Spinal cord (tissue), 10 donors: Measurements from ENCODE around the gene ZNF865. TPM values are rescaled to one million over a fixed set of nuclear protein-coding genes. Genes with fewer than 3 reads are reported as not detected.

ENCODE experiments used
- DNase-seq, 6 donors: peaks; one replicate each; pipeline versions ENCODE4 v3.0.0 to v3.0.0-alpha.2; 2013 to 2015; ENCODE audit warnings: low spot score in 6 of 6, low read depth in 4 of 6
- H3K27ac ChIP-seq: one replicate; pipeline ENCODE4 v1.5.1; 2013; ENCODE audit warnings: low read depth, low read length, control low read depth
- H3K27me3 ChIP-seq: one replicate; pipeline ENCODE4 v1.6.1; 2013; ENCODE audit warnings: low read length; ENCODE audit not compliant: control insufficient read depth, insufficient read depth
- H3K36me3 ChIP-seq: one replicate; pipeline ENCODE4 v1.6.1; 2013; ENCODE audit warnings: low read length; ENCODE audit not compliant: control insufficient read depth, insufficient read depth
- H3K4me1 ChIP-seq: one replicate; pipeline ENCODE4 v1.6.1; 2013; ENCODE audit warnings: low read length; ENCODE audit not compliant: control insufficient read depth, insufficient read depth
- H3K4me3 ChIP-seq: one replicate; pipeline ENCODE4 v1.5.1; 2013; ENCODE audit warnings: low read depth, low read length, control low read depth
- H3K9me3 ChIP-seq: one replicate; pipeline ENCODE4 v1.6.1; 2013; ENCODE audit warnings: low read length; ENCODE audit not compliant: control insufficient read depth, insufficient read depth
- WGBS: methylation state at CpG from one replicate; pipeline ENCODE4 v1.1.5; 2013; ENCODE audit warnings: missing lambda C conversion rate; ENCODE audit not compliant: insufficient coverage; 5-methylcytosine and 5-hydroxymethylcytosine counted together
- polyA plus RNA-seq, 2 donors: library from polyadenylated mRNA; unstranded; fragments of 120-200 nt; gene quantifications; one replicate each; pipeline ENCODE4 v1.2.1, GENCODE V29; 2013; ENCODE audit not compliant: insufficient read length in 2 of 2
- total RNA-seq, 2 donors: library from RNA; depleted of rRNA in 1 of 2; stranded (reverse); fragments of 120-200 nt in 1 of 2; fragments of >200 nt in 1 of 2; gene quantifications; one replicate each; pipeline versions ENCODE4 v1.2.3 to v1.2.4, GENCODE V29; 2013 to 2014
- donor health status: healthy.

ZNF865 gene
- total and polyA plus RNA-seq, 4 donors = 1.4 to 15.4 (median 8.5) TPM

DNA sequence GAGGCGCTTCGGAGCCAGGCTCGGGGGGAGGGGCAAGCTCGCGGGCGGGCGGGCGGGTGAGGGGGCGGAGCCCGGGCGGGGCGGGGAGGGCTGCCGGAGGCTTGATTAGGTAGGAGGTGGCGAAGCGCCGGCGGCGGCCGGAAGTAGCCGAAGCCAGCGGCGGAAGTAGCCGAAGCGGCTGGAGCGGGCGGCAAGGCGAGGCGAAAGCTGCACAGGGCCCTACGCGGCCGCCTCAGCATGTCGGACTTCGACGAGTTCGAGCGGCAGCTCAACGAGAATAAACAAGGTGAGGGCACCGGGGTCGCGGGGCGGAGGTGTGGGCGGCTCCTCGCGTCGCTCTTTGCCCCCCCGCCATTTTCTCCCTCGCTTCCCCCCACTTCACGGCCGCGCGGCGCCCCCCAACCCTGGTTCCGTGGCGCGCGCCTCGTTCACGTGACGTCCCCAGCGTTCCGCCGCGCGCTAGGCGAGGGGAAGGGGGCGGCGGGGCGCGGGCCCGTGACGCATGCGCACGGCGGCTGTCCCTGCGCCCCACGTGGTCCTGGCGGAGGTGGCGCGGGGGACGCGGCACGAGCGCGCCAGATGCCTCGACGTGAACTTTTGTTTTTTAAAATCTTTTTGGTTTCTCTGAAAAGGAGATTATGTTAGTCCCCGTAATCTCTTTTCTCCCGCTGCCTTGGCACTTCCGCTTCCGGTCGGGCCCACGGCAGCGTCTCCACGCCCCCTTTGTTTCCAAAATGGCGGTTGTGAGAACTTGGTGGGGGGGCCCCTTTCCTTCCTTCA lies 49.6 kb downstream of the ZNF865 start, which contains the start of gene U2AF2:
TSS of gene U2AF2 (plus strand) at position 168 of the 780 bp plus-strand sequence. CDS start at position 238, 70 bp downstream.
- Histone ChIP-seq H3K9me3 (no peaks in the 10 kb centered on the region), H3K4me1 (peaks cover 38% of the 10 kb centered on the region), H3K4me3 (peak within 1 kb of the TSS; percentile 92), H3K36me3 (peaks cover 54% of the 10 kb centered on the region), H3K27ac (peak within 1 kb of the TSS; percentile 99), H3K27me3 (no peaks in the 10 kb centered on the region)
- WGBS = under 1% methylated on average over 89 of the region's 95 CpGs
- DNase-seq = peak in 5 of 6 donors; percentile 89 to 98 (median 92)

- H3K4me1 ChIP-seq = peaks cover 37% of the 10 kb centered on the region
- 0% methylated on average over 14 of the region's 19 CpGs for WGBS
These were observed 50.2 kb downstream of the ZNF865 start for GRCh38 chr19:55655648-55656040.

DNA sequence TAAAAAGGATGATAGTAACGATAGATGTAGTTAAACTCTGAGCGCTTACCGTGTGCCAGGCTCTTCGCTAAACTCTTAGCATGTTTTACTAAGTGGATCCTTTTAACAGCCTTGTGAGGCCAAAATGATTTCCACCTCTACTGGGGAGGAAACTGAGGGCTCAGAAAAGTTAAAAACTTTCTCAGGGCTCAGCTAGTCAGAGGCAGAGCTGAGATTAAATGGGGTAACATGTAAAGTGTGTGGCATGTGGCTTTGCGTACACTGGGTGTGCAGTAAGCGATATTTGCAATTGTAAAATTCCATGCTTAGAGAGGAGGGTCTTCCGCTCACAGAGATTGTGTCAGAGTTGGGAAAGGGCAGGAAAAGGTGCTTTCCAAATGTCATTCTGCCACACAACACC lies 51.1 kb downstream of the ZNF865 start:
- Histone ChIP-seq H3K9me3 (no peaks in the 10 kb centered on the region), H3K27me3 (no peaks in the 10 kb centered on the region), H3K4me3 (no peak overlapping the region), H3K36me3 (peaks cover 54% of the 10 kb centered on the region), H3K4me1 (peaks cover 37% of the 10 kb centered on the region), H3K27ac (no peak overlapping the region)
- DNase-seq = no peak
- WGBS = 64% methylated on average over 7 of the region's 7 CpGs

More at GRCh38 chr19:55655648-55656040, 50.2 kb downstream of the ZNF865 start:
- Histone ChIP-seq H3K27me3 (no peaks in the 10 kb centered on the region), H3K27ac (peak overlapping the region; percentile 99), H3K36me3 (peaks cover 54% of the 10 kb centered on the region), H3K4me3 (peak overlapping the region; percentile 92), H3K9me3 (no peaks in the 10 kb centered on the region)
- DNase-seq = no peak

- no peak for DNase-seq
- WGBS = 72% methylated on average over 18 of the region's 18 CpGs
- Histone ChIP-seq H3K36me3 (peaks cover 54% of the 10 kb centered on the region), H3K4me3 (no peak overlapping the region), H3K27me3 (no peaks in the 10 kb centered on the region), H3K9me3 (no peaks in the 10 kb centered on the region), H3K27ac (no peak overlapping the region), H3K4me1 (peaks cover 37% of the 10 kb centered on the region)
These were observed 51.7 kb downstream of the ZNF865 start for GRCh38 chr19:55656988-55657747.

DNA sequence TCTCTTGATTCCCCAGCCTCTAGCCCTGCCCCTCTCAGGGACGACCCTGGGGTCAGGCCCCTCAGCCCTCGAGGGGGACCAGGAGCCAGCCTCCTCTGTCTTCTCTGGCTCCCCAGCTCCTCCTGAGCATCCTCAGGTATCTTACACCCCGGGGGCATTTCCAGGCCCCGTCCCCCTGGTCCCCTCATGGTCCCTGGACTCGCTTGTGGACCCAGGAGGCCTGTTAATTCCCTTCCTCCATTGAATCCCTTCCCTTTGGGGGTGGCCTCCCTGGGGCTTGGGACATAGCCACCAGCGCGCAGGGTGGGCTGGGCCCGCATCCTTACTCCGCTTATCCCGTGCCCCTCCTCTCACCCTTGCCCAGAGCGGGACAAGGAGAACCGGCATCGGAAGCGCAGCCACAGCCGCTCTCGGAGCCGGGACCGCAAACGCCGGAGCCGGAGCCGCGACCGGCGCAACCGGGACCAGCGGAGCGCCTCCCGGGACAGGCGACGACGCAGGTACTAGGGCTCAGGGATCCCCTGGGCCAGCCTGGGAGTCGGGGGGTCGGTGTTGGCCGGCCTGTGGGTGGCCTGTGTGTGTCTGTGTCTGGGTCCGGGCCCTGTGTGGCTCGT lies 53.5 kb downstream of the ZNF865 start:
- no peak for DNase-seq
- Histone ChIP-seq H3K36me3 (peaks cover 61% of the 10 kb centered on the region), H3K4me3 (no peak overlapping the region), H3K27ac (no peak overlapping the region), H3K27me3 (no peaks in the 10 kb centered on the region), H3K9me3 (no peaks in the 10 kb centered on the region), H3K4me1 (peaks cover 26% of the 10 kb centered on the region)
- WGBS = 92% methylated on average over 36 of the region's 37 CpGs

- Histone ChIP-seq H3K36me3 (peaks cover 69% of the 10 kb centered on the region), H3K4me1 (peaks cover 26% of the 10 kb centered on the region), H3K9me3 (no peaks in the 10 kb centered on the region), H3K27me3 (no peaks in the 10 kb centered on the region), H3K4me3 (no peak overlapping the region), H3K27ac (no peak overlapping the region)
- WGBS = 76% methylated on average over 2 of the region's 9 CpGs
- DNase-seq = no peak
These were observed 54.4 kb downstream of the ZNF865 start for GRCh38 chr19:55659822-55660221.

DNA sequence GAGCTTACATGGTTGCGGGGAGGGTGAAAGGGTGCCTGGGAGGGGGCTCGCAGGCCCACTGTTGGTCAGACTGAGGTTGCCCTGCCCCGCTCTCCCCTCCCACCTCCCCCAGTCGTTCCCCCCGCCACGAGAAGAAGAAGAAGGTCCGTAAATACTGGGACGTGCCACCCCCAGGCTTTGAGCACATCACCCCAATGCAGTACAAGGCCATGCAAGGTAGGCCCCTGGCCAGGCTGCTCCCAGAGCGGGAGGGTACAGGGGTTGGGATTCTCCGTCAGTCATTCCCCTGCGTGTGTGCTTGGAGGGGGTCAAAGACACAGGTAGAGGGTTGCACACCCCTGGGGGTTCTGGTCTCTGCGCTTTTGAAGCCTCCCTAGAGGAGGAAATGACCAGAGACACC lies 55.0 kb downstream of the ZNF865 start:
- no peak overlapping the region for H3K27ac ChIP-seq
- no peaks in the 10 kb centered on the region for H3K27me3 ChIP-seq
- H3K36me3 ChIP-seq = peaks cover 70% of the 10 kb centered on the region
- H3K9me3 ChIP-seq = no peaks in the 10 kb centered on the region
- 95% methylated on average over 5 of the region's 12 CpGs for WGBS
- H3K4me1 ChIP-seq = peaks cover 26% of the 10 kb centered on the region
- no peak overlapping the region for H3K4me3 ChIP-seq
- no peak for DNase-seq

GRCh38 chr19:55660991-55661390 lies 55.5 kb downstream of the ZNF865 start:
- no peaks in the 10 kb centered on the region for H3K9me3 ChIP-seq
- DNase-seq = no peak
- H3K4me1 ChIP-seq = peaks cover 26% of the 10 kb centered on the region
- no peak overlapping the region for H3K4me3 ChIP-seq
- peaks cover 76% of the 10 kb centered on the region for H3K36me3 ChIP-seq
- H3K27ac ChIP-seq = no peak overlapping the region
- 81% methylated on average over 14 of the region's 16 CpGs for WGBS
- no peaks in the 10 kb centered on the region for H3K27me3 ChIP-seq

DNA sequence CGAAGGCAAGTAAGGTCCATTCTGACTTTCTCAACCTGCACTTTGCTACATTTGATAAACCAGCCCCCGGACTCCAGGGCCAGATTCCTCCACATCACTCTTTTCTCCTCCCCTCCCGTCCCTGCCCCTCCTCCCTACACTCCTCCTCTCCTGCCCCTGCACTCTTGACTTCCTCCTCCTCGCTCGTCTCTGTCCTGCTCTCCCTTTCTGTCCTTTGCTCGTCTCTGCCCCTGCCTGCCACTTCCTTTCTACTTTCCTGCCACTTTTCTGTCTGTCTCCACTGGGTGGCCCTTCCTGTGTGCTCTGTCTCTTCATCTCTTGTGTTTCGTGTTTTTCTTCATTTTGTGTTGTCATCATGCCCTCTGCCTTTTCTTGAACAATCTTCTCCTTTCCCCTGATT lies 56.4 kb downstream of the ZNF865 start:
- no peak overlapping the region for H3K4me3 ChIP-seq
- no peaks in the 10 kb centered on the region for H3K9me3 ChIP-seq
- H3K4me1 ChIP-seq = peaks cover 26% of the 10 kb centered on the region
- no peak for DNase-seq
- H3K27ac ChIP-seq = no peak overlapping the region
- H3K36me3 ChIP-seq = peaks cover 84% of the 10 kb centered on the region
- 67% methylated on average over 7 of the region's 7 CpGs for WGBS
- H3K27me3 ChIP-seq = no peaks in the 10 kb centered on the region
